Endothelial cell of umbilical vein (primary cell): ENCODE measurements around the gene ACAD11. TPM values are rescaled to one million over a fixed set of nuclear protein-coding genes. Genes with fewer than 3 reads are reported as not detected.

ENCODE experiments used
- BruUV-seq: library from RNA; stranded (reverse); fragments of 400-500 nt; replicated peaks from 2 replicates; lab custom pipeline; 2021; lab: Mats Ljungman, UMichigan
- CTCF ChIA-PET: fragments of 300-600, 350-600 bp; sonication (Branson Sonifier 250); formaldehyde crosslinking; loops from one replicate; lab custom pipeline; 2021; ENCODE audit warnings: antibody characterized with exemption, inconsistent platforms; lab: Charles Lee
- POLR2A ChIA-PET: fragments of 300-600, 350-600 bp; sonication (Branson Sonifier 250); formaldehyde crosslinking; loops from one replicate; lab custom pipeline; 2021; ENCODE audit warnings: antibody characterized with exemption, inconsistent platforms; lab: Charles Lee
- DNase-seq: peaks from one replicate; pipeline ENCODE4 v3.0.0-alpha.2; 2011; ENCODE audit warnings: low read depth, low spot score
- FAIRE-seq: peaks from 2 replicates; lab custom pipeline; 2011; peaks lifted over from hg19 to GRCh38; lab: Jason Lieb, UNC
- H2AFZ ChIP-seq: 2 replicates; pipeline ENCODE4 v1.6.0; 2012; ENCODE audit warnings: low read depth, low read length, control low read depth, inconsistent platforms
- H3K27ac ChIP-seq: 2 replicates; pipeline ENCODE4 v1.5.1; 2011; ENCODE audit warnings: low read depth, mild to moderate bottlenecking, control low read depth, low read length, moderate library complexity; ENCODE audit not compliant: insufficient read depth
- H3K27me3 ChIP-seq, 2 experiments: 2 replicates each; pipeline versions ENCODE4 v1.6.0 to v1.6.1; 2011; ENCODE audit warnings: low read length in 2 of 2, mixed read lengths in 1 of 2; ENCODE audit not compliant: control insufficient read depth in 2 of 2, insufficient read depth in 2 of 2
- H3K36me3 ChIP-seq, 2 experiments: 2 replicates in 1 of 2; 3 replicates in 1 of 2; pipeline ENCODE4 v1.5.1; 2011; ENCODE audit warnings: low read length in 2 of 2, mild to moderate bottlenecking in 1 of 2, moderate library complexity in 1 of 2; ENCODE audit not compliant: control insufficient read depth in 2 of 2, insufficient read depth in 2 of 2; ENCODE audit errors: extremely low read depth in 1 of 2
- H3K4me1 ChIP-seq: 3 replicates; pipeline ENCODE4 v1.5.1; 2011; ENCODE audit warnings: mild to moderate bottlenecking, low read length; ENCODE audit not compliant: control insufficient read depth, insufficient read depth; ENCODE audit errors: extremely low read depth
- H3K4me2 ChIP-seq: 2 replicates; pipeline ENCODE4 v1.6.1; 2011; ENCODE audit warnings: low read length, control low read depth, mixed read lengths; ENCODE audit not compliant: insufficient read depth
- H3K4me3 ChIP-seq, 3 experiments: fragments of 200-600 bp in 1 of 3; sonication (generic), shearing (Covaris generic) in 1 of 3; replicated peaks in 1 of 3; 2 replicates each; pipeline ENCODE4 v1.5.1; 2011 to 2016; ENCODE audit warnings: control low read depth in 3 of 3, low read length in 3 of 3, mild to moderate bottlenecking in 2 of 3, inconsistent platforms in 1 of 3, low read depth in 1 of 3, moderate library complexity in 1 of 3; ENCODE audit not compliant: insufficient read depth in 1 of 3
- H3K79me2 ChIP-seq: 2 replicates; pipeline ENCODE4 v1.6.0; 2012; ENCODE audit warnings: low read length, inconsistent platforms; ENCODE audit not compliant: control insufficient read depth, insufficient read depth
- H3K9ac ChIP-seq: replicated peaks from 2 replicates; pipeline ENCODE3; 2011; ENCODE audit warnings: low read length, control low read depth; ENCODE audit not compliant: insufficient read depth; ENCODE audit errors: extremely low read depth
- H3K9me1 ChIP-seq: replicated peaks from 3 replicates; pipeline ENCODE4 v1.6.0; 2011; ENCODE audit warnings: mild to moderate bottlenecking, low read length; ENCODE audit not compliant: control insufficient read depth, insufficient read depth; ENCODE audit errors: extremely low read depth
- H3K9me3 ChIP-seq: replicated peaks from 2 replicates; pipeline ENCODE4 v1.5.1; 2012; ENCODE audit warnings: low read length, inconsistent platforms; ENCODE audit not compliant: control insufficient read depth, insufficient read depth
- H4K20me1 ChIP-seq: replicated peaks from 2 replicates; pipeline ENCODE3; 2011; ENCODE audit warnings: mild to moderate bottlenecking, low read length; ENCODE audit not compliant: control insufficient read depth, insufficient read depth; ENCODE audit errors: extremely low read depth
- FOS ChIP-seq: IDR thresholded peaks from 2 replicates; pipeline ENCODE4 v1.6.1; 2011; ENCODE audit warnings: mild to moderate bottlenecking, low read length, moderate library complexity, borderline replicate concordance; ENCODE audit not compliant: insufficient read depth
- GATA2 ChIP-seq: IDR thresholded peaks from 2 replicates; pipeline ENCODE4 v1.7.0; 2011; ENCODE audit warnings: low read depth, mild to moderate bottlenecking, moderate library complexity, mixed read lengths, low read length; ENCODE audit not compliant: insufficient read length, insufficient read depth
- JUN ChIP-seq: IDR thresholded peaks from 2 replicates; pipeline ENCODE4 v1.6.1; 2011; ENCODE audit warnings: borderline replicate concordance, low read depth; ENCODE audit not compliant: insufficient read length, insufficient read depth
- POLR2A ChIP-seq: IDR thresholded peaks from 2 replicates; pipeline ENCODE4 v1.6.1; 2012; ENCODE audit warnings: low read depth, mild to moderate bottlenecking, control low read depth, low read length
- POLR2AphosphoS5 ChIP-seq: IDR thresholded peaks from 2 replicates; pipeline ENCODE4 v1.6.1; 2012; ENCODE audit warnings: low read depth, mild to moderate bottlenecking, control low read depth, low read length, moderate library complexity; ENCODE audit not compliant: insufficient read depth
- dilution Hi-C: fragments of 300-500 bp; cut with MboI; formaldehyde crosslinking; loops from one replicate; pipeline ENCODE4 v1.15.0; 2019; ENCODE audit warnings: low sequenced_read_pairs; ENCODE audit not compliant: extremely low pct_ligation_motif_present
- intact Hi-C: fragments of 100-400 bp; cut with micrococcal nuclease; formaldehyde crosslinking; loops from one replicate; pipeline ENCODE4 v1.10.0; 2022
- polyA plus RNA-seq, 4 experiments: library from polyadenylated mRNA; depleted of rRNA in 3 of 4; stranded (reverse) in 3 of 4; unstranded in 1 of 4; fragments of >200 nt; gene quantifications; 2 replicates each; pipeline versions ENCODE4 v1.2.1 to v1.2.3, GENCODE V29; 2011 to 2012; ENCODE audit warnings: missing spikeins in 1 of 4
- total RNA-seq: library from RNA; stranded (reverse); gene quantifications from 2 replicates; pipeline ENCODE4 v1.2.3, GENCODE V29; 2021
- TF ChIP-seq, protein P1 (sequence below), 2 donors: IDR thresholded peaks; 1 replicate in 1 of 2; 2 replicates in 1 of 2; pipeline ENCODE4 v1.5.1; 2011; ENCODE audit warnings: low read length in 2 of 2, mild to moderate bottlenecking in 2 of 2, moderate library complexity in 2 of 2, control low read depth in 1 of 2, inconsistent platforms in 1 of 2, low read depth in 1 of 2; ENCODE audit not compliant: insufficient read depth in 1 of 2; ENCODE audit errors: extremely low read depth in 1 of 2

The ACAD11 gene
- total and polyA plus RNA-seq, 2 donors (not counting 3 experiments of a cell fraction or from before 2014, with no cell fraction given) = 9.6 to 17.9 TPM

DNA sequence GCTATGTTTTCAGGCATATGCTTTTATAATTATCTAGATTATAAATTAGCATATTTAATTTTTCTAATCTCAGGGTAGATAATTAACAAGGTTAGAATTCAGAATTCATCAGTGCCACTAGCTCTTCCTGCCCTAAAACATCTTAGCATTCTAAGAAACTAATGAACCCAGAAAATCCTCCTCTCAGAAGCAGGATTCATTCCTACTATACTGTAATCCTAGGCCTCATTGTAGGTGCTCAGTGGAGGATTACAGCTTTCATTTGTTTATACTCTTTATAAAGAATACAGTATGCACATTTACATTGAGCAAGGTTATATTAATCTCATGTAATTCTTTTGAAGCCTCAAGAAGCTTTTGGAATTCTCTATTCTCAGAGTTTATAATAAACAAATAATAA, 20.9 kb downstream of the ACAD11 start:
- Histone ChIP-seq H3K27me3 (no peaks in the 10 kb centered on the region), H2AFZ (no peak overlapping the region), H4K20me1 (no peaks in the 10 kb centered on the region), H3K9me3 (no peaks in the 10 kb centered on the region), H3K9ac (no peak overlapping the region), H3K4me2 (no peak overlapping the region), H3K9me1 (no peaks in the 10 kb centered on the region), H3K79me2 (no peaks in the 10 kb centered on the region), H3K27ac (no peak overlapping the region), H3K36me3 (peaks cover 0 to 2% of the 10 kb centered on the region in 2 experiments), H3K4me1 (peaks cover 17% of the 10 kb centered on the region), H3K4me3 (no peak overlapping the region)
- no TSS peak for BruUV-seq
- intact Hi-C loops (no loop called here), dilution Hi-C loops (loop anchor here (25.0 kb wide), 1 partner anchor 101 kb away; no protein-coding TSS in a partner anchor)
- TF ChIP-seq POLR2AphosphoS5 (no peak), JUN (no peak), FOS (no peak), GATA2 (no peak), POLR2A (no peak)
- TF ChIP-seq, protein P1, sequence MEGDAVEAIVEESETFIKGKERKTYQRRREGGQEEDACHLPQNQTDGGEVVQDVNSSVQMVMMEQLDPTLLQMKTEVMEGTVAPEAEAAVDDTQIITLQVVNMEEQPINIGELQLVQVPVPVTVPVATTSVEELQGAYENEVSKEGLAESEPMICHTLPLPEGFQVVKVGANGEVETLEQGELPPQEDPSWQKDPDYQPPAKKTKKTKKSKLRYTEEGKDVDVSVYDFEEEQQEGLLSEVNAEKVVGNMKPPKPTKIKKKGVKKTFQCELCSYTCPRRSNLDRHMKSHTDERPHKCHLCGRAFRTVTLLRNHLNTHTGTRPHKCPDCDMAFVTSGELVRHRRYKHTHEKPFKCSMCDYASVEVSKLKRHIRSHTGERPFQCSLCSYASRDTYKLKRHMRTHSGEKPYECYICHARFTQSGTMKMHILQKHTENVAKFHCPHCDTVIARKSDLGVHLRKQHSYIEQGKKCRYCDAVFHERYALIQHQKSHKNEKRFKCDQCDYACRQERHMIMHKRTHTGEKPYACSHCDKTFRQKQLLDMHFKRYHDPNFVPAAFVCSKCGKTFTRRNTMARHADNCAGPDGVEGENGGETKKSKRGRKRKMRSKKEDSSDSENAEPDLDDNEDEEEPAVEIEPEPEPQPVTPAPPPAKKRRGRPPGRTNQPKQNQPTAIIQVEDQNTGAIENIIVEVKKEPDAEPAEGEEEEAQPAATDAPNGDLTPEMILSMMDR (IDR thresholded peaks at IDR 0.05; ENCODE audit: extremely low read depth in 1 of 2, insufficient read depth in 1 of 2, low read depth in 1 of 2, low read length in 2 of 2) = no peak
- ChIA-PET CTCF (interaction anchor here (1.5 to 6.8 kb wide), 3 partner anchors 16 to 102 kb away, joined by 5 to 423 read pairs (median 6); no protein-coding TSS in a partner anchor), POLR2A (no interaction called here)
- DNase-seq (no peak), FAIRE-seq (no peak)
